ENCODE results near the gene SETD5. TPM values are rescaled to one million over a fixed set of nuclear protein-coding genes. Genes with fewer than 3 reads are reported as not detected.

Gene SETD5
- total RNA-seq, 2 experiments from 2014 or later: 120 to 214 TPM

GRCh38 chr3:9500108-9501050 lies 103.0 kb downstream of the SETD5 start:
- no peak overlapping the region for H2AFZ ChIP-seq (ENCODE audit: low read length)
- BruUV-seq (replicated peaks): no TSS peak
- no peak overlapping the region for H3K4me3 ChIP-seq (ENCODE audit: low read depth, low read length, poor library complexity, severe bottlenecking)
- no peaks in the 10 kb centered on the region for H4K20me1 ChIP-seq (ENCODE audit: insufficient read depth, low read length)
- no peaks in the 10 kb centered on the region for H3K9me3 ChIP-seq (ENCODE audit: low read length)
- H3K4me1 ChIP-seq (ENCODE audit: insufficient read depth, low read length, poor library complexity, severe bottlenecking): peaks cover 6% of the 10 kb centered on the region
- no peak overlapping the region for H3K4me2 ChIP-seq (ENCODE audit: low read length)
- intact Hi-C loops (cut with micrococcal nuclease; ENCODE audit: unreplicated experiment): loop anchor here (2.0 kb wide), 1 partner anchor 148 kb away; no protein-coding TSS in a partner anchor
- ChIA-PET POLR2A (no interaction called here), CTCF (ENCODE audit: unreplicated experiment) (interaction anchor here (0.6 to 0.9 kb wide), 2 partner anchors 65 to 145 kb away, joined by 3 read pairs; no protein-coding TSS in a partner anchor)
- TF ChIP-seq CTCF (conservative IDR thresholded peaks at IDR 0.05; ENCODE audit: low read length) (peak; percentile 79), EZH2phosphoT487 (IDR thresholded peaks at IDR 0.05; ENCODE audit: borderline replicate concordance, low read depth, low read length) (no peak)
- peak; percentile 57 for DNase-seq (ENCODE audit: low spot score)
- no peaks in the 10 kb centered on the region for H3K36me3 ChIP-seq (ENCODE audit: insufficient read depth, low read length)
- no peaks in the 10 kb centered on the region for H3K79me2 ChIP-seq (ENCODE audit: insufficient read depth, low read depth, low read length)
- H3K27ac ChIP-seq (ENCODE audit: low read depth, low read length, poor library complexity, severe bottlenecking): no peak overlapping the region
- H3K9me2 ChIP-seq (ENCODE audit: insufficient read depth, low read length): no peaks in the 10 kb centered on the region

GRCh38 chr3:9501226-9501625 lies 103.8 kb downstream of the SETD5 start:
- Histone ChIP-seq H3K4me2 (ENCODE audit: low read length) (no peak overlapping the region), H3K4me1 (ENCODE audit: insufficient read depth, low read length, poor library complexity, severe bottlenecking) (peaks cover 6% of the 10 kb centered on the region), H3K4me3 (ENCODE audit: low read depth, low read length, poor library complexity, severe bottlenecking) (no peak overlapping the region), H3K9me3 (ENCODE audit: low read length) (no peaks in the 10 kb centered on the region), H4K20me1 (ENCODE audit: insufficient read depth, low read length) (no peaks in the 10 kb centered on the region), H3K79me2 (ENCODE audit: insufficient read depth, low read depth, low read length) (no peaks in the 10 kb centered on the region), H3K36me3 (ENCODE audit: insufficient read depth, low read length) (no peaks in the 10 kb centered on the region), H3K9me2 (ENCODE audit: insufficient read depth, low read length) (no peaks in the 10 kb centered on the region), H3K27ac (ENCODE audit: low read depth, low read length, poor library complexity, severe bottlenecking) (no peak overlapping the region), H2AFZ (ENCODE audit: low read length) (no peak overlapping the region)
- BruUV-seq (replicated peaks): no TSS peak
- no peak for DNase-seq (ENCODE audit: low spot score)
- ChIA-PET CTCF (ENCODE audit: unreplicated experiment) (interaction anchor here (0.6 to 0.9 kb wide), 3 partner anchors 66 to 328 kb away, joined by 3 read pairs; no protein-coding TSS in a partner anchor), POLR2A (interaction anchor here (1.4 kb wide), 1 partner anchor 8 kb away, joined by 4 read pairs; no protein-coding TSS in a partner anchor)
- TF ChIP-seq EZH2phosphoT487 (IDR thresholded peaks at IDR 0.05; ENCODE audit: borderline replicate concordance, low read depth, low read length) (no peak), CTCF (conservative IDR thresholded peaks at IDR 0.05; ENCODE audit: low read length) (no peak)
- intact Hi-C loops (cut with micrococcal nuclease; ENCODE audit: unreplicated experiment): loop anchor here (2.0 kb wide), 1 partner anchor 148 kb away; no protein-coding TSS in a partner anchor

All from OCI-LY7 (cell line).